Nephron (organoid): ENCODE results near the gene SLC52A3.
"Not testable (repeated sequence)": the region's sequence is repeated elsewhere in the genome, so short reads cannot be mapped to it uniquely, and the experiment has no call there.

Source experiments
- H3K27ac Mint-ChIP-seq, 3 experiments: 2 replicates each; pipeline ENCODE4 v1.8.0; 2020; ENCODE audit warnings: mixed read lengths in 3 of 3, mild to moderate bottlenecking in 2 of 3, moderate library complexity in 1 of 3
- H3K27me3 Mint-ChIP-seq: 2 replicates; pipeline ENCODE4 v1.8.0; 2021; ENCODE audit warnings: low read depth, mild to moderate bottlenecking, moderate library complexity, mixed read lengths
- H3K36me3 Mint-ChIP-seq: 2 replicates; pipeline ENCODE4 v1.8.0; 2020; ENCODE audit warnings: low read depth, mixed read lengths
- H3K4me1 Mint-ChIP-seq: 2 replicates; pipeline ENCODE4 v1.8.0; 2020; ENCODE audit warnings: mixed read lengths
- H3K4me3 Mint-ChIP-seq, 3 experiments: 2 replicates each; pipeline ENCODE4 v1.8.0; 2020; ENCODE audit warnings: mild to moderate bottlenecking in 3 of 3, mixed read lengths in 3 of 3, moderate library complexity in 2 of 3
- H3K9me3 Mint-ChIP-seq: 2 replicates; pipeline ENCODE4 v1.8.0; 2020; ENCODE audit warnings: mixed read lengths
- TF ChIP-seq, protein P1 (sequence below), 3 experiments: fragments of 200-600 bp; sonication (generic); IDR thresholded peaks; one replicate each; pipeline ENCODE4 v1.5.0; 2021; ENCODE audit warnings: antibody characterized with exemption in 3 of 3; ENCODE audit not compliant: unreplicated experiment in 3 of 3

The SLC52A3 gene

DNA sequence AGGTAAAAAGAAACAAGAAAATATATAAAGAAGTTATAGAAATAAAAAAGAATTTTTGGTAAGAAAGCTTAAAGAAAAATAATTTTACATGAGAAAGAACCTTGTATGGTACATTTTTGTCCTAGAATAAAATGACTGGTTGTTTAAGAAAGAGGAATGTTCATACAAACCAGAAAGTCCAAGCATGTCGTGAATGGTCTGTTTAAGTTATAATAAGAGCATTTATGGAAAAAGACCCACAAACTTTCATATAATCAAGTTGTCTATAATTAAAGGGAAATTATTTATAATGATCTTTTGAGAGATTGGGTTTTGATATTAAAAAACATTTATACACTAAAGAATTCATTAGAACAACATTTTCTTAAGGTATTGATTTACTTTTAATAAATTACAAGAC, 37.4 kb upstream of the SLC52A3 start:
- TF ChIP-seq, protein P1, sequence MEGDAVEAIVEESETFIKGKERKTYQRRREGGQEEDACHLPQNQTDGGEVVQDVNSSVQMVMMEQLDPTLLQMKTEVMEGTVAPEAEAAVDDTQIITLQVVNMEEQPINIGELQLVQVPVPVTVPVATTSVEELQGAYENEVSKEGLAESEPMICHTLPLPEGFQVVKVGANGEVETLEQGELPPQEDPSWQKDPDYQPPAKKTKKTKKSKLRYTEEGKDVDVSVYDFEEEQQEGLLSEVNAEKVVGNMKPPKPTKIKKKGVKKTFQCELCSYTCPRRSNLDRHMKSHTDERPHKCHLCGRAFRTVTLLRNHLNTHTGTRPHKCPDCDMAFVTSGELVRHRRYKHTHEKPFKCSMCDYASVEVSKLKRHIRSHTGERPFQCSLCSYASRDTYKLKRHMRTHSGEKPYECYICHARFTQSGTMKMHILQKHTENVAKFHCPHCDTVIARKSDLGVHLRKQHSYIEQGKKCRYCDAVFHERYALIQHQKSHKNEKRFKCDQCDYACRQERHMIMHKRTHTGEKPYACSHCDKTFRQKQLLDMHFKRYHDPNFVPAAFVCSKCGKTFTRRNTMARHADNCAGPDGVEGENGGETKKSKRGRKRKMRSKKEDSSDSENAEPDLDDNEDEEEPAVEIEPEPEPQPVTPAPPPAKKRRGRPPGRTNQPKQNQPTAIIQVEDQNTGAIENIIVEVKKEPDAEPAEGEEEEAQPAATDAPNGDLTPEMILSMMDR (IDR thresholded peaks at IDR 0.05; ENCODE audit: unreplicated experiment in 3 of 3), result no peak
- H3K27me3 Mint-ChIP-seq, result peaks cover 6% of the 10 kb centered on the region
- H3K36me3 Mint-ChIP-seq, result peaks cover 5% of the 10 kb centered on the region
- H3K4me3 Mint-ChIP-seq, result no peak overlapping the region
- H3K27ac Mint-ChIP-seq, result no peak overlapping the region
- peaks cover 24% of the 10 kb centered on the region for H3K9me3 Mint-ChIP-seq
- H3K4me1 Mint-ChIP-seq, result no peaks in the 10 kb centered on the region

GRCh38 chr20:801678-802077, 33.4 kb upstream of the SLC52A3 start:
- peaks cover 18% of the 10 kb centered on the region for H3K9me3 Mint-ChIP-seq
- H3K27me3 Mint-ChIP-seq, result peaks cover 6% of the 10 kb centered on the region
- H3K4me1 Mint-ChIP-seq, result no peaks in the 10 kb centered on the region
- H3K27ac Mint-ChIP-seq, result no peak overlapping the region
- H3K4me3 Mint-ChIP-seq, result no peak overlapping the region
- peaks cover 5% of the 10 kb centered on the region for H3K36me3 Mint-ChIP-seq
- TF ChIP-seq, protein P1 (IDR thresholded peaks at IDR 0.05; ENCODE audit: unreplicated experiment in 3 of 3), result no peak

DNA sequence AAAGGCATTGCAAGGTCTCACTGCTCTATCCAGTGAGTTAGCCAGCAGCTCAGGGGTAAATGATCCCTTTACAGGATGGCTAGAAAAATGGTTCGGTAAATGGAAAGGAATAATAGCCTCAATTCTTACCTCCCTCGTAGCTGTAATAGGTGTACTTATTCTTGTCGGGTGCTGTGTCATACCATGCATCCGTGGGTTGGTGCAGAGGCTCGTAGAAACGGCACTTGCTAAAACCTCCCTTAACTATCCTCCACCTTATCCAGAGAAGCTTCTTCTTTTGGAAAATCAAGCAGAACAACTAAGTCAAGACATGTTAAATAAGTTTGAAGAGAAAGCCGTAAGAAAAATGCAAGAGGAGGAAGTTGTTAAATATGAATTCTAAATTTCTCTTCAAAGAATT, 31.7 kb upstream of the SLC52A3 start:
- not testable (repeated sequence) for H3K27ac Mint-ChIP-seq, H3K4me3 Mint-ChIP-seq, H3K4me1 Mint-ChIP-seq, H3K36me3 Mint-ChIP-seq, H3K27me3 Mint-ChIP-seq
- peaks cover 12% of the 10 kb centered on the region for H3K9me3 Mint-ChIP-seq

DNA sequence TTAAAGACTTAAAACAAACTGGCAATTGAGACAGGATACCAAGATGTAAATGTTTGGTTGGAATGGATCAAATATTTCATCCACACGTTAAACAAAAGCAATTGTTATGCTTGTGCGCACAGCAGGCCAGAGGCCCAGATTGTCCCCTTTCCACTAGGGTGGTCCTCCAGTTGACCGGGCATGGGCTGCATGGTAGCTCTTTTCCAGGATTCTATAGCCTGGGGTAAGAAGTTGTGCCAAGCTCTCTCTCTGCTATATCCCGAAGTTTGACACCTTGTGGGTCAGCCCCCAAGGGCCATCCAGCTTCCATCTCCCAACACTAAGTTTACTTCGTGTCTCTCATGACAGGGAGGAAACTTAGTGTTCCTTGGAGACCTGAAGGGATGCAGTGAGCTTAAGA, 30.4 kb upstream of the SLC52A3 start:
- not testable (repeated sequence) for H3K4me3 Mint-ChIP-seq, H3K9me3 Mint-ChIP-seq, H3K4me1 Mint-ChIP-seq, H3K36me3 Mint-ChIP-seq, H3K27ac Mint-ChIP-seq
- H3K27me3 Mint-ChIP-seq, result peaks cover 15% of the 10 kb centered on the region

DNA sequence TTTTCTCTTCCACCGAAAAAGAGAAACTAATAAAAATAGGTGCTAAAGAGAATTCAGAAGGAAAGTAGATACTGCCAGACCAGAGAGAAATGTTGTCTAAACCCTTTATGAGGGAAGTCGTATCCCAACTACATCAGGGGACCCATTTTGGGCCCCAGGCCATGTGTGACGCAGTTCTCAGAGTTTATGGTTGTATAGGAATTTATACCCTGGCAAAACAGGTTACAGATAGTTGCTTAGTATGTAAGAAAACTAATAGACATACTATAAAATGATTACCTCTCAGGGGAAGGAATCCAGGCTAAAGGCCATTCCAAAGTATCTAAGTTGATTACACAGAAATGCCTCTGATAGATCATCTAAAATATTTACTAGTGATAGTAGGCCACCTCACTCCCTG, 28.6 kb upstream of the SLC52A3 start:
- Mint-ChIP-seq H3K27ac (no peak overlapping the region), H3K27me3 (peaks cover 20% of the 10 kb centered on the region), H3K9me3 (peaks cover 12% of the 10 kb centered on the region), H3K4me1 (no peaks in the 10 kb centered on the region), H3K4me3 (no peak overlapping the region), H3K36me3 (no peaks in the 10 kb centered on the region)
- TF ChIP-seq, protein P1 (IDR thresholded peaks at IDR 0.05; ENCODE audit: unreplicated experiment in 3 of 3), result no peak

- Mint-ChIP-seq H3K27me3 (peaks cover 22% of the 10 kb centered on the region), H3K27ac (no peak overlapping the region), H3K4me3 (no peak overlapping the region), H3K9me3 (peaks cover 14% of the 10 kb centered on the region), H3K36me3 (no peaks in the 10 kb centered on the region), H3K4me1 (no peaks in the 10 kb centered on the region)
- TF ChIP-seq, protein P1 (IDR thresholded peaks at IDR 0.05; ENCODE audit: unreplicated experiment in 3 of 3), result no peak
These were observed 23.9 kb upstream of the SLC52A3 start for GRCh38 chr20:792248-792647.

GRCh38 chr20:791056-791455, 22.8 kb upstream of the SLC52A3 start:
- Mint-ChIP-seq H3K36me3 (no peaks in the 10 kb centered on the region), H3K4me3 (no peak overlapping the region), H3K27me3 (peaks cover 22% of the 10 kb centered on the region), H3K4me1 (no peaks in the 10 kb centered on the region), H3K9me3 (peaks cover 14% of the 10 kb centered on the region), H3K27ac (no peak overlapping the region)
- TF ChIP-seq, protein P1 (IDR thresholded peaks at IDR 0.05; ENCODE audit: unreplicated experiment in 3 of 3), result no peak
